ENCODE results near the gene CRIM1.

Gene CRIM1

DNA sequence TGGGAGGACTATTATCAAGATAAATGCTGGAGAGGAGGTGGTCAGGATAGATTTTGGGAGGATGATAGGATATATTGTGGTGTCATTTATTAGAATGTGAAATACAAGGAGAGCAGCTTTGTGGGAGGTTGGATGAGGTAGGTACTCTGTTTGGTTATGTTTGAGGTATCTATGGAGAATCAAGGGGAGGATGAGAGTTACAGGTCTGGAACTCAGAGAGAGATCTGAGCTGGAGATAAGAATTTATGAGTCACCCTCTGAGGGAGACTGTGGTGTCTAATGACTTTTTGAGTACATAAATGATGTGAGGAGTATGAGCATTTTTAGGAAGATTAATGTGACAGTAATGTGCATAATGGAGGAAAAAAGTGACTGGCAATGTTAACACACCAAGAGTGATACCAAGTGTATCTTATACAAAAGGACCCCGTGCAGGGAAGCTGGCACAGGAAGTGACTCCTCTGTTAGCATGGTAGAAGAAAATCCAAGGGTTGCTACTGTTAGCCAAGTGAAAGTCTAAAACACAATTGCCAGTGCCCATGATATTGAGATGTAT, 48.2 kb downstream of the CRIM1 start:
- DNase-seq = no peak

DNA sequence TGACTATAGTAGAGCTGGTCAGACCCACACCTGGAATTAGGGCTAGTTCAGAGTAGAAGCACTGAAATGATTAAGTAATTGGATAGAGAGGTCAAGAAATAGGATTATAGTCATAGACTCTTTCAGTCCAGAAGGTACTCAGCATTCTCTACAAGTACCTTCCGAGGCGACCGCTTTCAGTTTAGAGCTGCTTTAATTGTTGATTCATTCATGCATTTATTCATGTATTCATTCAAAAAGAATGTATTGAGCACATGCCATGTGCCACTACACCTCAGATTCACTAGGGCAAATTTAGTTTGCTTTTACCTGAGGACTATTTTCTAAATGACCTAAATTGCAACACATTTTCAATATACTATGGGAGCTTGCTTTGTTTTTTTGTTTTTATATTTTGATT, 48.7 kb downstream of the CRIM1 start:
- DNase-seq = no peak

DNA sequence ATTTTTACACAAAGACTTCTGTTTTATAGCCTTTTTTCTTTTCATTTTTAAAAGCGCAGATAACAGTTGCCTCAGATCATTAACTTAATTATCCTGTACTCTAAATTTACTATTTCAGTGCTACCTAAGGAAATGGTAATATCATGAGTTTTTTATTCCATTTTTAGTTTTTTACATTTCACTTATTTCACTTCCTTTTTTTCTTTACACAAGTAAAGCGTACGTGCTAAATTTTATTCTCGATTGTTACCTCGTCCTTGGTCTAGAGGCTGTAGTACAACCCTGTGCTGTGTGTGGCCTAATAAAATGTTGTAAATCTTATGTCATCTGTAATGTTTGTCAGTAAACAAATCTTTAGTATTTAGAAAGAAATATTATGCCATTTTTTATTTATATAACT, 49.2 kb downstream of the CRIM1 start:
- no peak for DNase-seq

DNA sequence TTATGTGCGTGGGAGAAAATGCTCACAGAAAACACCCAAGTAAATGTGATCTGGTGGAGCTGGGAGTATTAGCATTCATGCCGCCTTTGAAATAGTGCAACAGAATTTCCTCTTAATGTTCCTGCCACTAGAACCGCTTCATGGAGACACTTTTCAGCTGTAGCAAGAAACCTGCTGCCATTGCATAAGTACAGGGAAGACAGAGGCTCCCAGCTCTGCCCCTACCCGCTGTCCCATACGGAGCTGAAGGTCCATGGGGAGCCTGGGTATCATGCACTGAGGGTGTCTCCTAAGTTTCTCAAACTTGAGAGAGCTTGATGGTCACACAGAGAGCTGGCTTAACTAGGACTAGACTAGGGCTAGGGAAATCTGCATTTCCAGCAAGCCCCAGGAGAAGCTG, 49.6 kb downstream of the CRIM1 start:
- no peak for DNase-seq

DNA sequence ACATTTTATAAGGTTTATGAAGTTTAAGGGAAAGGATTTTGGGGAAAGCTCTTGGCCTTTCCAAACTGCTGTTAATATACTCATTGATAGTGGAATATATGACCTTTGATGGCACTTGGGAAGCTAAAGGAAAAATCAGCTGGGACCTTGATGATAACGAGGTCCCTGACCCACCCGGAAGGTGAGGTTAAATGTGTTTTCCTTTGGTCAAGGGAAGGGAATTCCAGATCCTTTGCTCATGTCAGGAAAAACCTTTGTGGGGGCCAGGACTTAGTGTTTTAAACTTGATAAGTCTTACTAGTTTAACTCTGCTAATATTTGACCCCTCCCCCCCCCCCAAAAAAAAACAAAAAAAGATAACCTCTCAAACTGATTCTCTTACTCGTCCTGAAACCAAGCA, 50.7 kb downstream of the CRIM1 start:
- no peak for DNase-seq

DNA sequence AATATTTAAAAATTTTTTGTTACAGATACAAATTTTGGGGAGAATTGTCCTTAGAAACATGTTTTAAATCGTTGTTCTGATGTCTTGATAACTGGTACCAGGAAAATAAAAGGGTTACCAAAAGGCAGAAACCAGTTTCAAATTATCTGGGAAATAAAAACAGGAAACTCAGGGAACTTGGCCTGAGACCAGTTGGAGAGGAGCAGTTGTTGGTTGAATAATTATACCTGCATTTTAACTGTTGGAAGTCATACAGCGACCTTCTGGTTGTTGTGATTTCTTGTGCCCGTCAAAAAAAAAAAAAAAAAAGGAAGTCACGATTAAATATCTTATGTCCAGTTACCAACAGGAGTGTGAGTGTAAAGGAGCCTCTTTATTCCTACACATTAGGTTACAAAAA, 51.8 kb downstream of the CRIM1 start:
- DNase-seq = no peak

DNA sequence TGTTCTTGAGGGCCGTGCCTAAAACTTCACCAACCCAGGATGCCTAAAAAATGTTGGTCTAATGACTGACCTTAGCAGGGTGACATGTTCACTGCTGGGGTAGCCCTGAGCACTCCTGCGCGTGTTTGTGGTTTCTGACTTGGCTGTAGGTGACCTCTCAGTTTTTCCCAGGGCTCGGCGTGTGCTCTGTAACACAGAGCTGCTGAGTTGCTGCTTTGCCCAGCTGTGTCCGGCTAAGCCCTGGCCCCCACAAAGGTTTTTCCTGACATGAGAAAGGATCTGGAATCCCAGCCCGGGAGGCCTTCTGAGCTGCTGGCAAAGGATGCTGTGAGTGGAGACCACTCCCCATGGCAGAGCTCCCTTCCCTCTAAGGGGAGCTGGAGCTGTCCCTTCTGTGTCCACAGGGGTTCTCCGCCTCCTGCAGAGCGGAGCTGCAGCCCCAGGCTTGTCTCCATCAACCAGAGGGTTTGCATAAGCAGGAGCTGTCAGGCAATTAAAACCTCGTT, 52.7 kb downstream of the CRIM1 start:
- DNase-seq = no peak

DNA sequence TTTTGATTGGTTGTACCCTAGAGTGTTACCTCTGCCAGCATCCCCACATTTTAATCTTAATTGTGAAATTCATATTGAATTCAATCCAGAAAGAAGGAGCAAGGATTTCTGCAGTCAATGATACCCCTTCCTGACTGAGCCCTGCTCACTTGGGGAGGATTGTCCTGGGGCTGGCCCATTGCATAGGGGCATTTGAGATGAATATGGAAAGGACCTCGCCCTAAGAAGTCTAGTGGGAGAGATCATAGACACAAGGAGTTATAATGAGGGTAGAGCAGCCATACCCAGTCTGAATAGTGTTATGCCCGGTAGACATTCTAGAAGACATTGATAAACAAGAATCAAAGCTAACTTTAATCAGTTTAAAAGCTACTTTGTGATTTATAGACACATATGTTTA, 53.8 kb downstream of the CRIM1 start:
- DNase-seq = no peak

DNA sequence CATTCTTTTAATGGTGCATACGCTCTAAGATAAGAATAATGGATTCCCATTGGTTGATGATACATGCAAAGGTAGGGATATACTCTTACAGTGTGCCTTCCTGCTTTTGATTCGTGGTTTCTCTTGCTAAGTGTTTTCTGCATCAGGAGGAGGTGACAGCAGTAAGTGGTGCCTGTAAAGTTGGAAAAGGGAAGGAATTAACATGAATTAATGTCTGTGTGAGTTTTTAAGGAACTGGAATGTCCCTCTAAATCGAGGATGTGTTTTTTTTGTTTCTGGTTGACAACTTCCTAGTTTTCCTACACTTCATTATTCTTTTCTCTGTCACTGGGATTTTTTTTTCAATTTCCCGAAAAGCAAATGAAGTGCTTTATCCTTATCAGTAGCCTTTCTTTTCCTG, 54.4 kb downstream of the CRIM1 start:
- no peak for DNase-seq

DNA sequence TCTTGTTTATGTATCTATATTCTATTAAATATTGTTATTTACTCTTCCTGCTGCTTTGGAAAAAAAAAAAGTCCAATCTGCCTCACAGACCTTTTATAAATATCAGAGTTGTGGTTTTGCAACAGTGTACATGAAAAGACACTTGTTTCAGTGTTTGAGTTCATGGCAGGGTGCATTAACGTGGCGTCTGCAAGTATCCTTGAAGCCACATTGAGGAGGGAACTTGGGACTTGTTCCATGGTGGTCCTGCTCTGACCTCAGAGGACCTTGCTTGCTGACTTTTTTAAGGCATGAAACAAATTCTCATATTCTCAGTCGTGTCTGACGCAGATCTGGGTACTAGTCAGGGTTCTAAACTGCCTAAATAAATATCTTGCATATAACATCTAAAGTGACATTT, 55.1 kb downstream of the CRIM1 start:
- DNase-seq = no peak

DNA sequence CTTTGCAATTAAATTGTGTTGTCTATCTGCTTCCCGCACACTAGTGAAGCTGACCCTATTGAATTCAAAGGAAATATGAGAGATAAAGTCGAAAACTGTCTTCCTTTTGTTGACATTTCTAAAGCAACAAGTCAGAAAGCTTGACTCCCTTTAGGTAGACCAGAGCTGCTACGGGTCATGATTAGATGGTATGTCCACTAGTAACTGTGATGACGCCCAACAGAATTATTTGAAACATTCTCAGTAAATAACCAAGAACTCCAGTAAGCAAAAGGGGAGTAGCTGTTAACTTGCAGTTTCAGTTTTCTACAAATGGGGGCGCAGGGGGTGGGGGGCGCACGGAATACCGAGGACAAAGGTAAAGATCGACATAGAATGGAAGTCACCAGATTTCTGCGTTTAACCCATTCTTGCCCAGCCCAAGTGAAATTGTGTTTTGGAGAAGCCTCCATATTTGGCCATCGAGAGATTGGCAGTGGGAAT, 56.4 kb downstream of the CRIM1 start:
- DNase-seq = no peak

DNA sequence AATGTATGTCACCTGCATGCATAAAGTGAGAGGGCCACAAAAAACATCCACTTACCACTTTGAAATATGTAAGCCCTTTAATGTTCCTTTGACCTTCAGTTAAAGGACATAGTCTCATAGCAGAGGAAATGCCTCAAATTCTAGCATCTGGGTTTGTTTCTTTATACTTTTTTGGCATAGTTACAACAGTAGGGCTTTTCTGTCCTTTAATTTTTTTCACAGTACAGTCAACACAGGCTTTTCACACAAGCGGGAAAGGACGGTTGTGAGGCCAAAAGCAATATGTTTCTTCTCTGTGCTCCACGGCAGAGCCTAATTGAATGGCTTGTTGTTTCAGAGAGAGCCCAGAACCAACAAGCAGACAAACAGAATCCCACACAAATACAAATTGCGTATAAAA, 57.6 kb downstream of the CRIM1 start:
- DNase-seq = no peak

DNA sequence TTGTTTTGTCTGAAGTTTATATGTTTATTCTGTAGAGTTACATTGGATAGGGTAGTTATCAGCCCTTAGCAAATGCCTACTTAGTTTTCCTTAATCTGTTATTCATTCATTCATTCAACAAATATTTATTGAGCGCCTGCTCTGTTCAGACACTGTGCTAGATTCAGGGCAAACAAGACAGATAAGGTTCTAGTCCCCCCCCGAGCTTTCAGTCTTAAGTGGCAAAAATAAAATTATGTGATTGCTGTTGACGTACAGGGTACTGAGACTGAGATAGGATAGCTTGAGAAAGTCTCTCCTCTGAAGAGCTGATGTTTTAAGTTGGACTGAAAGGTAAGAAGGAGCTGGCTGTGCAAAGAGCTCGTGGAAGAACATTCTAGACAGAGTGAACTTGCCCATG, 58.7 kb downstream of the CRIM1 start:
- no peak for DNase-seq

DNA sequence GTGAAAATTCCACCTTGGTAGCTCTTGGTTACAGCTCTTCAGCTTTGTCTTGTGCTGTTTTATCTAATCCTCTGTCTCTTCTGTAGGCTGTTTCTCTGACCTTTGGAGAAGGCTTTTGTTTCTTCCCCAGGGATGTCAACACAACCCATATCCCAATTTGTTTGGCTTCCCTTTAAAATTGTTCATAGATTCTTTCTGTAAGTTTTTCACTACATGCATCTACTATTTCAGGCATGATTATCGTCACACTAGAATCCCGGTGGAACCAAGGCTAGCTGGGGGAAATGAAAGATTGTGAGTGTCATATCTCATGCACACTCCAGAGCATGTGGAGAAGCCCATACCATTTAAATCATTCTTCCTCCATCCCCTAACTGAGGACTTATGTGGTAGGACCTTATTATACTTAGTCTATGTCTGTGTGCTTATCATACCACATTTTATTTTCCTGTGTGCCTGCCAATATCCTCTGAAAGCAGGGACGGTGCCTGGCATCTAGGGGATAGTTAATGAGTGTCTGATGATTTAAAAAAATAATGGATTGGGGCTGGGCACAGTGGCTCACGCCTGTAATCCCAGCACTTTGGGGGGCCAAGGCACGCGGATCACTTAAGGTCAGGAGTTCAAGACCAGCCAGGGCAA, 59.9 kb downstream of the CRIM1 start:
- no peak for DNase-seq

DNA sequence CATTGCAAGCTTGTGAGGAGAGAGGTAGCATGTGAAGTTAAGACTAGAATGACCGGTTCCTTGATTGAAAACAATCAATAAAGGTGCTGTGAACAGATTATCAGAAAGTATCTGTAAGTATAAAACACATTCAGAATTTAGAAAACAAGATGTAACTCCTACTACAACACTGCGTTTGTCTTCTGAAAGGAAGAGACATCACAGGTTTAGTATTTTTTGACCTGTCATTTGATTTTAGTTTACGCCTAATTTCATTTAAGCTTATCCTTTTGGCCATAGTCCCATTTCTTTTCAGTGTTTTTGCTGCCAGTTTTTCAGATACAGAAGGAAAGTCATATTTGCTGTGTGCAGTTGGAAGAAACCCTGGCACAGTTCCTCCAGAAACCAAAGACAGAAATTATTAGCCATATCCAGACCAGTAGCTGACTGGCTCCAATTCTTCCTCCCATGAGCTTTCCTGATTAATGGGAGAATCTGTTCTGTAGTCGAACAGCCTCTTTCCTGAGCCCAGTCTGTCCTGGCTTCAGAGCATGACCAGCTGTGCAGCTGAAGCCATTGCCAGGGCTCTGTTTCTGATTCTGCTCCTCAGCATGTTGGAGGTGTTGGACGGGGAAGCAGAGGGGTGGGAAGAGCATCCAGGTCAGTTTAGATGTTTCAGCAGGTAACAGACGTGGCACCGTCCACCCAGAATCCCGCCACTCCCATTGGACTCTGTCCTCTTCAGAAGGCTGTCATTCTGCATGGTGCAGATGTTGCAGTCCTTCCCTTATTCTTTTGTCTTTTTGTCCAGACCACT, 61.0 kb downstream of the CRIM1 start:
- no peak for DNase-seq

DNA sequence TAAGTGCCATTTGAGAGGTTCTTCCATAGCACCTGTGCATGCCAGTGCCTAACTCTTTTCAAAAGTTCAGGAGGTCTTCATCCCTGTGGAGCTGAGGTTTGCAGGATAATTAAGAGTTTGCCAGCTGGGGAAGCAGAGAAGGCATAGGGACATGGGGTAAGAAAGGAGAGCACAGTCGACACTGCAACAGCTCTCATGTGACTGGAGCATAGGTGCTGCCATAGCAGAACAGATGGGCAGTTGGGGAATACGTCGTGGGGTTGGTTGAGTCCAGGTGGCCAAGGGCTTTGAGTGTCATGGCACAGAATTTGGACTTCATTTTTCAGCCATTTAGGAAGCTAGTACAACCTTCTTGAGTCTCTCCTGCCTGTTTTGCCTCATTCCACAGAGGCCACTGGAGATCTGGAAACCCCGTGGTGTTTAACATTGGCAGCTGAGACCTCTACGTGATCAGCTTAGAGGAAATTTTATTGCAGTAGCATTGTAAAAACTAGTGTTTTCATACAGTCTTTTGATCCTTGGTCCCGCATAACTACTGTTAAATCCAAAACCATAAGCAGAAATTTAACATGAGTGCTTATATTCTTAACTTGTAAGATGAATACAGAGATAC, 65.1 kb downstream of the CRIM1 start:
- DNase-seq = no peak

DNA sequence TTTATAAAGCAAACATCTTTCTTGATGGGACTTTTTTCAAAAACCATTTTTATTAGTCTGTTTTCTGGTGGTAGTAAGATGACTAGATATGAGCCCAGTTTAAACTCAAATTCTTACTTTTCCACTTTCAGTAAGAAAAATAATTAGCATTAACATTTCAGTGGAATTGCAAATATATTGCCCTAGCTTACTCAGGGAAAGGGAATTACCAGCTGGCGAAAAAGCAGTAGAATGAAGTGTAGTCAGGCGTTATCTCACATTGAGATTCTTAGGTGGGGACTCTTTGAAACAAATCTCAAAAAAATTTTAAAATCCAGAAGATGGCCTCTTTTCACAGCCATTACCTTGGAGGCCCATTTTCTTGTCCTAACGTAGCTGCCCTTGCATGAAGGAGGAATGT, 65.8 kb downstream of the CRIM1 start:
- no peak for DNase-seq

DNA sequence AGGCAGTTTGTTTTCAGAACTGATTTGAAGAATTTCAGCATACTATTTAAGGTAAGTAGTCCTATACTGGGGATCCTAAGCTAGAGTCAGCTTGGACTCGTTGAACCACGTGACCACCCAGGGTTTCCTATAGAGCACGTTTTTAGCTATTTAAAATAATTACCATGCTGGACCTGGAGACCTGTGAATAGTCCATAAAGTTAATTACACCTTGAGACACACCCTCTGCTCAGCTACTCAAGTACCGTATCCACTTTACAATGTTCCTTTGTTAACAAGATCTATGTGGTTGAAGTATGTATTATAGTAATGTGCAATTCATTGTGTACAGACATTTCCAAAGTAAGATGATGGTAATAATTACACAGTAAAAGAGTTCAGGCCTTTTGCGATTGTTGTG, 67.6 kb downstream of the CRIM1 start:
- no peak for DNase-seq

DNA sequence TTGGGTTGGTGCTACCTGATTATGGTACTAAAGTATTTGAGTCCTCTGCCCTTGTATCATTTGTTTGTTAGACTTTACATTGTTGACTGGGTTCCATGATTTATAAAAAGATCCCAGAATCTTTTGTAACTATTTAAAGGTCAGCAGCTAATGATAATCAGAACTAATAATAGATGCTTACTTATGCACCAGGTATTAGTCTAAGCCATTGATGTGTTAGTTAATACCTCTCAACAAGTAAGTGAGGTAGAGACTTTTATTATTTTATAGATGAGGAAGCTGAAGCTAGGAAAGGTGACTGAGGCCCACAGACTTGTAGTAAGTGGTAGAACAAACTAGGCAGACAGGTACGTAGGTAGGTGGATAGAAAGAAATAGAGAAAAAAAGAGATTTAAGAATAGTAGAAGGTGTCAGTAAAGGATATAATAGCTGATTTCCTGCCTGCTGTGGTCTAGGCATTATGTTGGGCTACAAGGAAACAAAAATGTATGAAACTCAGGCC, 68.1 kb downstream of the CRIM1 start:
- DNase-seq = no peak

DNA sequence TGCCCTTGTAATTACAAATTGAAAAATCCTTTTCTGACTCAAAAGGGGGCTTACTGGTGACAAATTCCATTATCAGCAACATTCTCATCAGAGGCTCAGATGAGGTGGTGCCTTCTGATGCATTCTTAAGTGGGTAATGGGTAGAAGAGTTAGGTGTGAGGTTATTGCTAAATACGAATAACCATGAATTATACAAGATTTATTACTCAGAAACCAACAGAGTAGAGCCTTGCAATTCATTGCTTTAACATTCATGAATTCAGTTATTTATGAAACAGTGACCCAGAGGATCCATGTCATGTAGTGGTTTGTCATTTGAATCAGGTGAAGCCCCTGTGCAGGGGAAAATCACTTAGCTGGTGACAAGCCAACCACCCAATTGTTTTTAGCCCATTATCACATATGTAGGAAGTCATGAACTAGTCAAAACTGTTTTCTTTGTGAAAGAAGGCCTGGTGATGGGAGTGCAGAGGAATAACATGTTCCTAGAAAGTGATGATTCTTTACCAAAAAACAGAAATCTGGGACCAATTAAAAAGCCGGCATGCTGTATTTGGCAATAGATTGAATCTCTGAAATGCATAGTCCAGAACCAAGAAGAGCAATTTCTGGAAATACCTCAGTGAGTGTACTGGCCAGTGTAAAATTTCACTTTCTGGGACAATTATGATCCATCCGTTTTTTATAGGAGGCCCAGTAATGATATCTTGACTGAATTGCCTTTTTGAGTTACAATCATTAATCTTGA, 70.2 kb downstream of the CRIM1 start:
- DNase-seq = no peak

DNA sequence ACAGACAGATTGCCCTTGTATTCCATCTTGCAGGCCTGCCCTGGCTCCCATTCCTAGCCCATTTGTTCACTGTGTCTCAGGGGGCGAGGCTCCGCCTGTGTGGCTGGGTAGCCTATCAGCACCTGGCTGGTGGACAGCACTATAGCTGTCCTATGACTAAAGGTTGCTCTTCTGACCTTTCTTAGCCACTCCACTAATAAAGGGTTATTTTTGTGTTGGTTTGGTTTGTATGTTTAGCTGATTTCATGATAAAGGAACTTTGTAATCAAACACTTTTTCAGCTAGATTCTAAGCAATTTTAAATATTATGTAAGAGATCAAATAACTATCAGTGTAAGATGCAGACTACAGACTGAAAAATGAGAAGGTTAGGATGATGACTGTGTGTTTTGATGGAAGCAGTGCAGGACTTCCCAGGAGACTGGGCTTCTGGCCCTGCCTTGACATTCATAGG, 72.2 kb downstream of the CRIM1 start:
- no peak for DNase-seq

DNA sequence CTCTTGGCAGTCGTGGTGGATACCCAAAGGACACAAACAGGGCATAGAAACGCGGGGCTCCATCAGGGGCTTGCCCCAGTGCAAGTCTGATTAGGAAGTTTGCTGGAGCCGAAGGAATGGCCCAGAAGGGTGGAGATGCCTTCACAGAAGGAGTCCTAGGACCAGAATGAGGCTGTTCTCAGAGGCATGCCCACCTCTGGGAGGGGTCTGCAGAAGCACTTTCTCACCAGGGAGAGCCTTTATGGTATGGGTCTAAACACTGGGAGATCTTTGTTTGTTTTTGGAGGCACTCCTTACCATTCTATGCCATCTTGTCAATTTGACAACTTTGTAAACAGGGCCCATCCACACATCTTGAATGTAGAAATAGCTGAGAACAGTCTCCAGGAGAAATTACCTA, 75.0 kb downstream of the CRIM1 start:
- no peak for DNase-seq

DNA sequence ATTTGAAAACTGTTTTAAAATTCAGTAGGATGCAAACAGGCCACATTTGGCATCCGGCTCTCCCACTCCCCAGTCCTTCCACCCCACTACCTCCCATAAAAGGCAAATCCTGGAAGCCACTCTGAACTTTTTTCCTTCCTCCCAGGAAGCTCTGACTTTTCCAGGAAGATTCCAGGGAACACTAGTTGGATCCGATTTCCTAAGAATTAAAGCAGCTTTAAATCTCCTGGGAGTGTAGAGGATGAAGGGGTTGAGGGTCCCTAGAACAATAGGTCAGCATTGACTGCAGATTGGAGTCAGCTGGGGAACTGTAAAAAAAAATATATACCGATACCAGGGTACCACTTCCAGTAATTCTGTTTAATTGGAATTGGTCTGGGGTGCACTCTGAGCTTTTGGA, 76.9 kb downstream of the CRIM1 start:
- DNase-seq = no peak
